Type B pancreatic cell (in vitro differentiated cells): Measurements from ENCODE around the gene LEMD3. TPM values are rescaled to one million over a fixed set of nuclear protein-coding genes. Genes with fewer than 3 reads are reported as not detected.

Source experiments
- DNase-seq: peaks from one replicate; pipeline ENCODE4 v3.0.0; 2021; ENCODE audit warnings: mixed read lengths; ENCODE audit not compliant: unreplicated experiment; ENCODE audit errors: extremely low spot score
- H3K27ac Mint-ChIP-seq: 2 replicates; pipeline ENCODE4 v1.8.0; 2021; ENCODE audit warnings: mild to moderate bottlenecking, mixed read lengths
- H3K27me3 Mint-ChIP-seq: 2 replicates; pipeline ENCODE4 v1.8.0; 2021; ENCODE audit warnings: mixed read lengths
- H3K36me3 Mint-ChIP-seq: 2 replicates; pipeline ENCODE4 v1.8.0; 2021; ENCODE audit warnings: mixed read lengths
- H3K4me1 Mint-ChIP-seq: one replicate; pipeline ENCODE4 v1.8.0; 2021; ENCODE audit warnings: mixed read lengths; ENCODE audit not compliant: unreplicated experiment
- H3K4me3 Mint-ChIP-seq: 2 replicates; pipeline ENCODE4 v1.8.0; 2021; ENCODE audit warnings: mild to moderate bottlenecking, mixed read lengths
- H3K9me3 Mint-ChIP-seq: 2 replicates; pipeline ENCODE4 v1.8.0; 2021; ENCODE audit warnings: mixed read lengths
- CTCF ChIP-seq: fragments of 200-600 bp; sonication (generic); conservative IDR thresholded peaks from 2 replicates; pipeline ENCODE4 v1.5.0; 2021; ENCODE audit warnings: antibody characterized with exemption, mild to moderate bottlenecking
- total RNA-seq: library from RNA; stranded (reverse); gene quantifications from 2 replicates; pipeline ENCODE4 v1.2.1, GENCODE V29; 2021; ENCODE audit warnings: low replicate concordance

The LEMD3 gene
- total RNA-seq, 1 donor from 2014 or later = 40.6 TPM

GRCh38 chr12:65275627-65276026 lies 106.2 kb downstream of the LEMD3 start:
- DNase-seq = no peak
- Mint-ChIP-seq H3K27me3 (peaks cover 33% of the 10 kb centered on the region), H3K4me1 (peaks cover 10% of the 10 kb centered on the region), H3K9me3 (no peaks in the 10 kb centered on the region), H3K27ac (no peak overlapping the region), H3K4me3 (no peak overlapping the region), H3K36me3 (no peaks in the 10 kb centered on the region)
- TF ChIP-seq CTCF = no peak

- no peaks in the 10 kb centered on the region for H3K9me3 Mint-ChIP-seq
- H3K27me3 Mint-ChIP-seq = peaks cover 38% of the 10 kb centered on the region
- H3K27ac Mint-ChIP-seq = no peak overlapping the region
- DNase-seq = no peak
- no peaks in the 10 kb centered on the region for H3K36me3 Mint-ChIP-seq
- peak overlapping the region; percentile 57 for H3K4me3 Mint-ChIP-seq
- peaks cover 10% of the 10 kb centered on the region for H3K4me1 Mint-ChIP-seq
- no peak for TF ChIP-seq CTCF
Measured at GRCh38 chr12:65276916-65277530, 107.6 kb downstream of the LEMD3 start.

- no peaks in the 10 kb centered on the region for H3K9me3 Mint-ChIP-seq
- H3K27ac Mint-ChIP-seq = no peak overlapping the region
- H3K4me3 Mint-ChIP-seq = peak overlapping the region; percentile 87
- H3K36me3 Mint-ChIP-seq = no peaks in the 10 kb centered on the region
- H3K27me3 Mint-ChIP-seq = peaks cover 43% of the 10 kb centered on the region
- no peak for TF ChIP-seq CTCF
- DNase-seq = no peak
- H3K4me1 Mint-ChIP-seq = peaks cover 10% of the 10 kb centered on the region
Measured at GRCh38 chr12:65277994-65278575, 108.7 kb downstream of the LEMD3 start.

- peak within 1 kb of the TSS; percentile 8 for H3K27ac Mint-ChIP-seq
- H3K36me3 Mint-ChIP-seq = no peaks in the 10 kb centered on the region
- TF ChIP-seq CTCF = peak; percentile 40
- H3K4me3 Mint-ChIP-seq = peak within 1 kb of the TSS; percentile 87
- no peaks in the 10 kb centered on the region for H3K9me3 Mint-ChIP-seq
- DNase-seq = peak; percentile 87
- H3K4me1 Mint-ChIP-seq = peaks cover 10% of the 10 kb centered on the region
- peaks cover 41% of the 10 kb centered on the region for H3K27me3 Mint-ChIP-seq
Measured at GRCh38 chr12:65278576-65279368, 109.4 kb downstream of the LEMD3 start, which contains the start of gene MSRB3. MSRB3 (plus strand) TSS chr12:65278683; CDS start chr12:65308580, 29,897 bp downstream.

GRCh38 chr12:65279369-65280112 lies 110.2 kb downstream of the LEMD3 start:
- Mint-ChIP-seq H3K36me3 (no peaks in the 10 kb centered on the region), H3K4me1 (peaks cover 10% of the 10 kb centered on the region), H3K4me3 (peak overlapping the region; percentile 85), H3K9me3 (no peaks in the 10 kb centered on the region), H3K27ac (peak overlapping the region; percentile 8), H3K27me3 (peaks cover 41% of the 10 kb centered on the region)
- TF ChIP-seq CTCF = no peak
- no peak for DNase-seq
